ENCODE data around the gene SLC44A2. TPM values are rescaled to one million over a fixed set of nuclear protein-coding genes. Genes with fewer than 3 reads are reported as not detected.

Gene SLC44A2
- total RNA-seq, 4 donors from 2014 or later, result 36.6 to 371 (median 81.4) TPM

- no peak overlapping the region for H3K4me3 ChIP-seq
- no peak overlapping the region for H3K27ac ChIP-seq
- in situ Hi-C loops (cut with MboI; ENCODE audit: low pct_ligation_motif_present in 1 of 4, low pct_unique_long_range_greater_than_20kb in 1 of 4, low sequenced_read_pairs in 3 of 4), result no loop called here
- H3K9me3 ChIP-seq, result no peaks in the 10 kb centered on the region
- H3K36me3 ChIP-seq, result peaks cover 0 to 57% (median 22%) of the 10 kb centered on the region in 4 donors
- 95% methylated on average over 4 to 37 of the region's 37 CpGs for whole genome bisulfite sequencing, 2 donors (ENCODE audit: low coverage in 1 of 2)
- no peaks in the 10 kb centered on the region for H3K27me3 ChIP-seq
- H3K4me1 ChIP-seq, result peaks cover 0 to 6% (median 0%) of the 10 kb centered on the region in 4 donors
- intact Hi-C loops (cut with DNase I; ENCODE audit: low total_unique reads), result no loop called here
- DNase-seq, result no peak
- TF ChIP-seq EP300 (IDR thresholded peaks at IDR 0.05; ENCODE audit: low read depth) (no peak), CTCF (IDR thresholded peaks at IDR 0.05) (no peak), POLR2AphosphoS5 (IDR thresholded peaks at IDR 0.05) (no peak), POLR2A (IDR thresholded peaks at IDR 0.05) (no peak)
Observed at GRCh38 chr19:10636304-10636972, 11.1 kb downstream of the SLC44A2 start.

DNA sequence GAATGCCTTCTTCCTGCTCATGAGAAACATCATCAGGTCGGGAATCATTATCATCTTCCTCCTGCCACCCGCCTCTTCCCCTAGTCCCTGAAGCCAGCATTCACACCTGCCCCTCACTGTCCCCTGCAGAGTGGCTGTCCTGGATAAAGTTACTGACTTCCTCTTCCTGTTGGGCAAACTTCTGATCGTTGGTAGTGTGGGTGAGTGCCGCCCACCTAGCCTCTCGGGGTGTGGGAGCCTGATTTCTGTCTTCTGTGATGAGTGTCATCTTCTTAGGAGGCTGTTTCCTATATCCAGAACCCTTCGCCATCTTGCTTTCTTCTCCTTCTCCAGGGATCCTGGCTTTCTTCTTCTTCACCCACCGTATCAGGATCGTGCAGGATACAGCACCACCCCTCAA is 12.5 kb downstream of the SLC44A2 start:
- intact Hi-C loops (cut with DNase I; ENCODE audit: low total_unique reads), result no loop called here
- Histone ChIP-seq H3K27ac (no peak overlapping the region), H3K4me3 (no peak overlapping the region), H3K9me3 (no peaks in the 10 kb centered on the region), H3K4me1 (peaks cover 0 to 6% (median 0%) of the 10 kb centered on the region in 4 donors), H3K36me3 (peaks cover 0 to 43% (median 21%) of the 10 kb centered on the region in 4 donors), H3K27me3 (no peaks in the 10 kb centered on the region)
- in situ Hi-C loops (cut with MboI; ENCODE audit: low pct_ligation_motif_present in 1 of 4, low pct_unique_long_range_greater_than_20kb in 1 of 4, low sequenced_read_pairs in 3 of 4), result no loop called here
- TF ChIP-seq POLR2AphosphoS5 (IDR thresholded peaks at IDR 0.05) (no peak), POLR2A (IDR thresholded peaks at IDR 0.05) (no peak), CTCF (IDR thresholded peaks at IDR 0.05) (no peak), EP300 (IDR thresholded peaks at IDR 0.05; ENCODE audit: low read depth) (no peak)
- WGBS, 2 donors (ENCODE audit: low coverage in 1 of 2), result 77% methylated on average over 8 of the region's 8 CpGs; no CpG with 5 or more reads in 1 of the 2 donors
- no peak for DNase-seq

GRCh38 chr19:10639836-10640235 is 14.5 kb downstream of the SLC44A2 start:
- no peak for DNase-seq
- H3K27ac ChIP-seq, result no peak overlapping the region
- 79 to 89% methylated on average over 5 to 8 of the region's 8 CpGs for WGBS, 2 donors (ENCODE audit: low coverage in 1 of 2)
- intact Hi-C loops (cut with DNase I; ENCODE audit: low total_unique reads) (loop anchor here (10.0 kb wide), 1 partner anchor 135 kb away; the partner anchor contains the start of gene KEAP1), in situ Hi-C loops (cut with MboI; ENCODE audit: low pct_ligation_motif_present in 1 of 4, low pct_unique_long_range_greater_than_20kb in 1 of 4, low sequenced_read_pairs in 3 of 4) (loop anchor here (5.0 to 10.0 kb wide), 2 partner anchors 55 to 58 kb away; partner anchors contain the start of gene AP1M2 (in 1 of the 4))
- H3K36me3 ChIP-seq, result peaks cover 0 to 39% (median 17%) of the 10 kb centered on the region in 4 donors
- TF ChIP-seq EP300 (IDR thresholded peaks at IDR 0.05; ENCODE audit: low read depth) (no peak), POLR2A (IDR thresholded peaks at IDR 0.05) (no peak)
- no peak overlapping the region for H3K4me3 ChIP-seq
- no peaks in the 10 kb centered on the region for H3K9me3 ChIP-seq
- peaks cover 0 to 13% (median 4%) of the 10 kb centered on the region in 4 donors for H3K4me1 ChIP-seq
- no peaks in the 10 kb centered on the region for H3K27me3 ChIP-seq

GRCh38 chr19:10640361-10640760 is 15.0 kb downstream of the SLC44A2 start:
- TF ChIP-seq POLR2A (IDR thresholded peaks at IDR 0.05) (no peak), CTCF (IDR thresholded peaks at IDR 0.05) (no peak), EP300 (IDR thresholded peaks at IDR 0.05; ENCODE audit: low read depth) (no peak), POLR2AphosphoS5 (IDR thresholded peaks at IDR 0.05) (no peak)

More at GRCh38 chr19:10640361-10640760, 15.0 kb downstream of the SLC44A2 start:
- H3K9me3 ChIP-seq, result no peaks in the 10 kb centered on the region
- in situ Hi-C loops (cut with MboI; ENCODE audit: low pct_ligation_motif_present in 1 of 4, low pct_unique_long_range_greater_than_20kb in 1 of 4, low sequenced_read_pairs in 3 of 4), result loop anchor here (5.0 to 10.0 kb wide), 2 partner anchors 56 to 58 kb away; partner anchors contain the start of gene AP1M2 (in 1 of the 4)
- no peak overlapping the region for H3K4me3 ChIP-seq
- 66% methylated on average over 2 of the region's 2 CpGs; no CpG with 5 or more reads in 1 of the 2 donors for WGBS, 2 donors (ENCODE audit: low coverage in 1 of 2)
- no peak overlapping the region for H3K27ac ChIP-seq
- H3K4me1 ChIP-seq, result peaks cover 0 to 13% (median 4%) of the 10 kb centered on the region in 4 donors
- H3K27me3 ChIP-seq, result no peaks in the 10 kb centered on the region
- intact Hi-C loops (cut with DNase I; ENCODE audit: low total_unique reads), result loop anchor here (10.0 kb wide), 1 partner anchor 136 kb away; the partner anchor contains the start of gene KEAP1
- DNase-seq, result peak; percentile 58
- H3K36me3 ChIP-seq, result peaks cover 0 to 39% (median 14%) of the 10 kb centered on the region in 4 donors
